HG03520 (cell line): ENCODE measurements around the gene CXCR5.
A peak's percentile ranks its signal among the peaks of the same experiment; 100 is the strongest.

Source experiments
- ATAC-seq: cut with Tn5 transposase; IDR thresholded peaks from one replicate; pipeline ENCODE4 v1.9.1; 2021; ENCODE audit warnings: mild to moderate bottlenecking, moderate library complexity; ENCODE audit not compliant: unreplicated experiment

The CXCR5 gene

DNA sequence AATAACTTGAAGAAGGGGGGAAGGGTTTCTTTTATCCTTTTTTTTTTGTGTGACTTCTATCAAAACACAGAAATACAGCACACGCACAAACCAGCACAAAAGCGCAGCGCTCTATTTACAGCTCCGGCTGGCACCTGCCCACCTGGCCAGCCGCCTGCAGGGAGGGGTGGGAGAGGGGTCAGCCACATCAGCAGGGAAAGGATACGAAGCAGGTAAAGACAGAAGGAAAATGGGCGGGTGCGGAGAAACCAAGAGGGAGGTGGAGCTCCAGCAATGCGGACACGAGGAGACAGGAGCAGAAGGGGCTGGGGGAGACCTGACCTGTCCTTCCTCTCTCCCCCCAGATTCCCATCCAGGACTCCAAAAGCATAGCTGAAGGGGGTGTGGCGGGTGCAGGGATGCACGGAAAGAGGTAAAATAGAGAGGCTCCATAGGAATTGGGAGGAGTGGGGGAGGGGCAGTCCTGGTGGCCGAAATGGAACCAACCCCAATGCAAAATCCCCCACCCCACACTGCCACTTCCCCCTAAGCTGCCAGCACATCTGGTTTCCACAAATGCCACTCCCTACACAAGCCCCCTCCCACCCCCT, 14.1 kb downstream of the CXCR5 start:
- no peak for ATAC-seq

DNA sequence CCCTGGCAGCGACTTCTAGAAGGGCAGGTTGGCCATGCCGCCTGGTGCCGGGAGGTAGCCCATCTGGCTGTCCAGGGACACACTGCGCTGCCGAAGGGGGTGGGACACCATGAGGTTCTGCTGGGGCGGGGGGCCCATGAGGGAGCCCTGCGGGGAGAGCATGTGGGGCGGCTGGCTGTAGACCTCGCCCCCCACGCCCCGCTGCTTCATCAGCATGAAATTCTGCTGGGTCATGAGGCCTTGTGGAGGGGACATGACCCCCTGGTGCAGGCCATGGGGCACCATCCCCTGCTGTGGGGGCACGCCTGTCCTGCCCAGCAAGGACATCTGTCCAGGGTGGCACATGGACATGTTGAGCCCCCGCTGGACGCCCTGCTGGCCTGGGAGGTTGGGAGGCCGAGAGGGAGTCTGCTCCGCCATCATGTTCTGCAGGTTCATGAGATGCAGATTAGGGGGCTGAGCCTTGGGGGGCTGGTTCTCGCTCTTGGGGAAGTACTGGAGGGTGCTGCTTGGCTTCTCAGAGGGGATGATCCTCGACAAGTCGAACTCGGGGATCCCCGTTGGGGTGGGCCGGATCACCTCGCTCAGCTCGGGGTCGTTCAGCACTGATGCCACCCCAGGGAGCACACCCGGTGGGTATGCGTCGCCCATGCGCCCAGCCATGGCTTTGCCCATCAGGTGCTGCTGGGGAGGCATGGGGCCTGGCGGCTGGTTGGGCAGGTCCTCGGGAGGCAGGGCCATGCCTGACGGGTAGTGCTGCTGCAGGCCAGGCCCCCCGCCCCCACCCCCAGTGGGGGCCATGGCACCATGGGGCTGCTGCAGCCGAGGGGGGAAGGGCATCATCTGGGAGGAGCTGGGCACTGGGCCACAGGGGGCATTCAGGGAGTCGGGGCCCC, 15.0 kb downstream of the CXCR5 start:
- ATAC-seq, result no peak

DNA sequence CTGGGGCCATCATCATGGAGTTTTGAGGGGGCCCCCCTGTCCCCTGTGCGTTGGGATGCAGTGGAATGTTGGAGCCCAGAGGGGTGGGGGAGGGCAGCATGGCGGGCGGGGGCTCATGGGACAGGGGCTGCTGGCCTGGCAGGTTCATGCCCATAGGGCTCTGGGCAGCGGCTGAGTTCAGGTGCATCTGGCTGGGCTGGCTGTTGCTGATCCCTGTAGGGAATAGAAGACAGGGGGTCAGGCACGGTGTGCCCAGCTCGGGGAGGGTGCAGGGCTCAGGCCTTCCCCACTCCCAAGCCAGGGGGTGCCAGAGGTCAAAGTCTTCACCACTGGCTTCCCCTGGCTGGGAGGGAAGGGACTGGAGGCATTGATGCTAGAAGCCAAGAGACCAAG, 15.6 kb downstream of the CXCR5 start:
- no peak for ATAC-seq

DNA sequence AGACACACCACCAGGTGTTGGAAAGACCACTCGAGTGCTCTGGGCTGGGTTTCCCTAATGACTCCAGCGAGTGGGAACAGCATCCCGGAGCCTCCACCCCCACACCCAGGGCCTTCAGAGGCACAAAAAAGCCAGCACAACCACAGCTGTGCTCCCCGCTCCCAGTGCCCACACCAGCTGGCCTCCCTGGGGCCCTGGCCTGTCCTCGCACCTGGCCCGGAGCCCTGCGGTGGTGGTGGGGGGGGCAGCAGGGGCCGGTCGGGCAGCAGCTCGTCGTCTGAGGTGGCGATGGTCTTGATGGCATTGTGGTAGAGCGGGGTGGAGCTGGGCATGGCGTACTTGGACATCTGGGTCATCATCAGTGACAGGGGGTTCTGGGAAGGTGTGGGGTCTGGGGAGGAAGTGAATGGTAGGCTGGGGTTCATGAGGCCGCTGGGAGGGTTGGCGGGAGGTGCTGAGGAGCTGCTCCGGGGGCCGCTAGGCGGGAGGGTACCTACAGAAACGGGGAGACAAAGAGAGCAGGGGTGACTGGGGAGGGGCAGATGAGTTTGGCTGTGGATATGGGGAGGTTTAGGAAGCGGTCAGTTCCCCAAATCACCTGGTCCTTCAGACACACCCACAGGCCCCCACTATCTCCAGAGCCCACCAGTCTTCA, 16.1 kb downstream of the CXCR5 start:
- no peak for ATAC-seq

DNA sequence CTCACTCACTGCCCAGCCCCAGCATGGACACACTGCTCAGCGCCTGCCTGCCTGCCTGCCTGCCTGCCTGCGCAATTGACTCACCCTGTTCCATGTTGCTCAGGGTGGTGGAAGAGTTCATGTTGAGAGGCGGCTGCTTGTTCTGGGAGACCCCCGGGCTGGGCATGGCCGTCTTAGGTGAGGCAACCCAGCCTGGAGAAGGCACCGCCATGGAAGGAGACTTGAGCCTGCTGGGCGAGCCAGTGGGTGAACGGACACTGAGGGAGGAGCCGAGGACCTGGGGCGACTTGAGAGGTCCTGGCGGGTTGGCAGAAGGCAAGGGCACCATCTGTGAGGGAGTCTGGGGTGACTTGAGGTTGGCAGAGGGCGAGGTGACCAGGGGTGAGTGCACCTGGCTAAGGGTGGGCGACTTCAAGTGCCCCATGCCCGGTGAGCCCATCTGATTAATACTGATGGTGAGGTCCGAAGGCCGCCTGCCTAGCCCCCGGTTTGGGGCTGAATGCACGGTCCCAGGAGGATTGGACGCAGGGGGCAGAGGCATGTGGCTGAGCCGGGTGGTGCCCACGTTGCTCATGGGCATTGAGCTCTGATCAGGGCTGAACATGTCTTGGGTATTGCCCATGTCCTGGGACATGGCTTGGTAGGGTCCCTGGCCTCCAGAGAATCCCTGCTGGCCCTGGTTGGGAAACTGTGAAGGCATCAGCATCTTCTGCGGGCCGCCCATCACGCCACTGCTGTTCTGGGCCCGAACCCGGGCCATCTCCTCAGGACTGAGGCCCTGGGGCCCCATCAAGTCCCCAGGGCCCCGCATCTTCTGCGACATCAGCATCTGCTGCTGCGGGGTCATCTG, 17.1 kb downstream of the CXCR5 start:
- ATAC-seq, result no peak

DNA sequence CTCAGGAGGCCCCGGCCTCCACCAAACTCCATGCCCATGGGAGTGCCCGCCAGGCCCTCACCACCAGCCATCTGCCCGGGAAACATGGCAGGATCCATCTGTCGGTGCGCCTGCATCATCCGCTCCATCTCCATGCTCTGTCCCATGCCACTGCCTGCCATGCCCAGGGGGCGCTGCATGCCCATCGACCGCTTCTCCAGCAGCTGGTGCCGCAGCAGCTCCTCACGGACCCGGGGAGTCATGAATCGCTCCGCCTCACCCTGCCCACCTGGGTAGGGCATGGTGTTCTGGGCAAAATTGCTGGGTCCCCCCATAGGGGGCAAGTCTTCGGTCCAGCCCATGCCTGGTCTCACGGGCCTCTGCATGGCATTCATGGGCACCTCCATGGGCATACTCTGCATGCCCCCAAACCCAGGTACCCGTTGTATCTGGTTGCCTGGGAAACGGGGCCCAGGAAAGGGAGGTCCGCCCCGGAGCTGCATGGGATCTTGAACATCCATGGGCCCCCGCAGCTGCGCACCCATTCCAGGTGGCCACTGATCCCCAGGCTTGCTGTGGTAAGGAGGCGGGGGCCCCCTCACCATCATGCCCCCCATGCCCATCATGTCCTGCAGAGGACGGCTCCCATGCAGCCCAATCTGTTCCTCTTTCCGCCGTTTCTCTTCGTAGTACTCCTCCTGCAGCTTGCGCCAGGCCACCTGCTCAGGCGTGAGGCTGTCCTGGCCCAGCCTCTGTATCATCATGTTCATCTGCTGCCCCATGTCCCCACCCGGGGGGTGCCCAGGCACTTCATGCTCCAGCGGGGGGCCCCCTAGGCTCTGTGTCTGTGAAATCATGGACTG, 18.0 kb downstream of the CXCR5 start:
- ATAC-seq, result no peak

DNA sequence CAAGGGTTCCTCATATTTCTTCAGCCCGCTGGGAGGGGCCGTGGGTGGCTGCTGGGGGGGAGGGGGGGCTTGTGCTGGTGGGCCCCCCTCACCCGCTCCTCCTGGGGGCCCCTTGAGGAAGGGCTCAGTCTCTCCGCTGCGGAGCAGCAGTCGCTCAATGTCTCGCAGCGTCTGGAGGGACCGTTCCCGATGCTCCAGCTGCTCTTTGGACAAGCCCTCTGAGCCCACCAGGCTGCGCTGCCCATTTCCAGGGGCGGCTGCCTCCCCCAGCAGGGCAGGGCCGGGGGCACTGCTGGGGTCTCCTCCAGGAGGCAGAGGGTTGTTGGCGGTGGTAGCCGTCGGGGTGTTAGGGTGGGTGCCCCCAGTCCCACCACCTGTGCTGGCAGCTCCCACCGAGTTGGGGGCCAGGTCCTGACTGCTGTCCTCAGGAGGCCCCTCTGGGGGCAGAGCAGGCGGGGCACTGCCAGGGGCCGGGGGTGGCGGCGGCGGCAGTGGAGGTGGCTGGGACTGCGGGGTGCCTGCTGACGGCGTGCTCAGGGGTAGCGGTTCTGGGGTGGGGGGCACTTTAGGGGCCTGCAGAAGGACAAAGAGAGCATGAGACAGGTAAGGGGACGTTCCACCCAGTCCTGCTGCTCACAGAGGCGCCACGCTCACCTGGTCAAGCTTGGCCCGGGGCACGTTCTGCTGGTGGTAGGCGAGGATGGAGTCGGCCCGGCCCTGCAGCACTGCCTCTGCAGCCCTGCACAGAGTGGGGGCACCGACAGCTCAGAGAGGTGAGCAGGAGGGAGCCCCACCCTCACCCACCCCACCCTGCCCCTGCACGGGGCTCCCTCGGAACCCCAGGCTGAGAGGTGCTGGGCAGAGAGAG, 18.9 kb downstream of the CXCR5 start:
- no peak for ATAC-seq

DNA sequence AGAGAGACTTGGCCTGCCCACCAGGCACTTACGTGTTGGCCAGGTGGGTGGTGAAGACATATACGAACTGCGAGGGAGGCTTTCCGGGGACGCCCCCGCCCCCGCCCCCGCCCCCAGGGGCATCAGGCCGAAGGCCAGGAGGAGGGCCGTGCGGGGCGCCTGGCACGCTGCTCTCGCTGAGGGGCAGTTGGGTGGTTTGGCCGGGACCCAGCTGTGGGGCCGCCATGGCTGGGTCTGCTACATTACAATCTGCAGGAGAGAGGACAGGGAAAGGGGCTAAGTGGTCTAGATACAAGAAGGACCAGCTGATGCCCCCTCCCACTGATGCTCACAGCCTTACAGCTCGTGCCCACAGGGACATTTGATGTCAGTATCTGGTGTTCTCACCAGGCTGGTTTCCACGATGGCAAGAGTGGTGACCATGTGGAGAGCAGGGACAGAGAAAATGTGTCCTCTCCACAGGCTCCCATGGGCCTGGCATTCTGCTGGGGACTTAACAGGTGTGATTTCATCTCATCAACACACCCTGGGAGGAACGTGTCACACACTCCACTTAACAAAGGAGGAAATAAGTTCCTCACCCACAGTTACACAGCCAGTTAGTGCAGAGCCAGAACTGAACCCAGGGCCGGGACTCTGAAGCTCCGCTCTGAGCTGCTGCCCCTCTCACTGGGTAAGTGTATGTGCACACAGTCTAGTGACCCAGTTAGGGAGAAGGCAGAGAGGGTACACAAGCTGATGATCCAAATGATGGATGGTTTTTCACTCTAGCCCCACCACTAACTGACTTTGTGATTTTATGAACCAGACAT, 19.7 kb downstream of the CXCR5 start:
- ATAC-seq, result no peak

DNA sequence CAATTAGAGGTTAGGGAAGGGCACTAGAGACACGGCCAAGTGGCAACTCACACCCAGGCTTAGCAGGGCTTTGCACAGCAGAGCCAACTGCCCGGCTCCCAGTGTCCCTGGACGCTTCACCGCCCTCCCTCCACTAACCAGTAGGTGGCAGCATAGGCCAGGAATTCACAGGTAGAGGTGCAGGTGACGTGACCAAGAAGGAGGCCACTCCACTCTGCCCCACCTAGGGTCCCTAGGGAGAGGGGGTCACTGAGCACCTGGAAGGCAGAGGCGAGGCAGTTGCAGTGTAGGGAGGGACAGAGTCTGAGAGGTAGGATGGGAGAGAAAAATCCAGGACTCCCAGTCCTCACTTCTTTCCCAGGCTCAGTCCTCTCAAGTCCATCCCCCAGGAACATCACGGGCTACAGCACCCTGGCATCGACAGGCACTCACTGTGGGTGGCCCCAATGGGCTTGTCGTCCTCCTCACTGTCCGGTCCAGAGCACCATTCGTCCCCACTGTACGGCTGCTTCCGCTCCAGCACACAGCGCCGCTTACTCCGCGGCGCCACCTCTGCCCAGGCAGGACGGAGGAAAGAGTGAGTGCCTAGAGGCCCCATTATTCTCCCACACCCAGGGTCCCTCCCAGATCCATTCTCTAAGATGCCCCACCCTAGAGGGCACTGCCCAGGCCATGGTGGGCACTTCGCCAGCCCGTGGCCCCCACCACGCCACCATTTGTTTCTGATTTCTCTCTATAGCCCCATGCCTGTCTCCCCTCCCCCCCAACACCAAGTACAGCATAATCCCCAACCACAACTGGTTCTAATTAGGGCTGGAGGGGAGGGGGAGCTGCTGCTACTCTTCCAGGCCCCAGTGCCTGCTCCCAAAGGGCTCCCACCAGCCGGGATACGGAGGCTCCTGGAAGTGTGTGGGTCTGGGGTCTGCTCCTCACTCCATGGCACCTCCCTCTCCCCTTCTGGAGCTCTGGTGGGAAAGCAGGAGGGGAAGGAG, 23.7 kb downstream of the CXCR5 start:
- ATAC-seq, result peak; percentile 63

DNA sequence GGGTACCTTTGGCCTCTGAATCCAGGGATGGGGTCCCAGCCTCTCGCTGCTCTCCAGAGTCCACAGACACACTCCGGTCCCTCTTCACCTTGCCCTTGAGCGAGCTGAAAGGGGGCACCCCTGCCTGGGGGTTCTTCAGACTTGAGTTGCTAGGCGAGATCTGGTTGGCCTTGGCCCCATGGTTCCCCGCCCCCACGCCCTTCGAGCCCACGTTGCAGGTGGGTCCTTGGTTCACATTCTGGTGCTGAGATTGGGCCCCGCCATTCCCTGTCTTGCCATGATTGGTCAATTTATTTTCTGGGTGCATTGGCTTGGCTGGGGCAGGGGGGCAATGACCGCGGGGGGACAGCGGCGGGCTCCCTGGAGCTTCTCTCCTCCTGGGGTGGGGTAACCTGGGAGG, 24.6 kb downstream of the CXCR5 start:
- ATAC-seq, result no peak

DNA sequence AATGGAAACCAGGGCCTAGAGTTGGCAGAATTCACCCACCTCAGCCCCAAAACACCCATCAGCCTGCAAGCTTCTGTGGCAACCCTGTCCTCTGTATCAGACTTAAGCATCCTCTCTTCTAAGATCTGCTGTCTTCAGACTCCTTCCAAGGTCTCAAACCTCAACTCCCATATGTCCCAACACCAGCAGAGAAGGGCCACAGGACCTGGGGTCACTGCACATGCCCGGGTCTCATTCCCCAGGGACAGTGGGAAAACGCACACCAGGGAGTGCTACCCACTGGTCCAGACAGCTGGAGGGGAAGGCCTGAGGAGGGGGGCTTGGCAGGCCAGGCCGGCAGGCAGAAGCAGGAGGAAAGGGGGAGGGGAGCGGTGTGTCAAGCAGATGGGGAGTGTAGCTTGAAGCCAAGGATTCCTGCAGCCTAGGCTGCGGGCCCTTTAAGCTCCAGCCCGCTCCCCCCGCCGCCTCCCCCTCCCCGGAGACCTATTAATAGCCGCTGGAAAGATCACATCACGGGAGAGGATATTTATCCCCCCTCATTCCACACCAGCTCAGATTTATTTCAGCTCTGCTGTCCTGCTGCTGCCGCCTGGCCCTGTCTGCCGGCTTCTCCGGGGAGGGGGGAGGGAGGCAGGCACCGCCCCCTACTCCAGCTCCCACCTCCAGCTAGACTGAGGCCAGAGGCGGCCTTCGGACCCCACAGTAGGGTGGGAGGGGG, 25.4 kb downstream of the CXCR5 start:
- no peak for ATAC-seq

DNA sequence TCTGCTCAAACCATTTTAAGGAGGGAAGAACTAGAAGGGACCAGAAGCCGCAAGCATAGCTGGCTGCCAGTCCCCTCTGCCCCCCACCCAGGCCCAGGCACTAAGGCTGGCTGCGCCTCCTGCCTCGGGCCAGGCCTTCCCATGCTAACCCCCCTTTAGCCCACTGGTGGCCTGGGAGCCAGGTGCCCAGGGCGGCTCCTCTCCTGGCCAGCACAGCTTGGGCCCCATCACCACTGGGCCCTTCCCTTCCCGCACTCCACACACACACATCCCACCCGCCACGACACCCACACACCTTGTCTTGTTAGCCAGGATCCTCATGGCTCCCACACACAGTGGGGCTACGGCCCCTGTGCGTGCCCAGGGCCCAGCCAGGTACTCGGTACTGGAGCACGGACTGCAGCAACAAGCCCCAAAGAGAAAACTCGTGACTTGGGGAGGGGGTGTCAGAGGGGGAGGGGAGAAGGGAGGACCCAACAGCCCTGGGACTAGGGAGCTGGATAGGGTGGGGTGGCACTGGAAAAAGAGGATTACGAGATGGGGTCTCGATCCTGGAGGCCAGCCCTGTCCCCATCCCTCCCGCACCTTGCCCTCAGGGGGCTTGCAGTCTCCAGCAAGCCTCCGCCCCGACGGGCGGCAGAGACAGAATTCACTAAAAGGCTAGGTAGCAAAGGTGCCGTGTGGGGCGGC, 26.1 kb downstream of the CXCR5 start:
- no peak for ATAC-seq

DNA sequence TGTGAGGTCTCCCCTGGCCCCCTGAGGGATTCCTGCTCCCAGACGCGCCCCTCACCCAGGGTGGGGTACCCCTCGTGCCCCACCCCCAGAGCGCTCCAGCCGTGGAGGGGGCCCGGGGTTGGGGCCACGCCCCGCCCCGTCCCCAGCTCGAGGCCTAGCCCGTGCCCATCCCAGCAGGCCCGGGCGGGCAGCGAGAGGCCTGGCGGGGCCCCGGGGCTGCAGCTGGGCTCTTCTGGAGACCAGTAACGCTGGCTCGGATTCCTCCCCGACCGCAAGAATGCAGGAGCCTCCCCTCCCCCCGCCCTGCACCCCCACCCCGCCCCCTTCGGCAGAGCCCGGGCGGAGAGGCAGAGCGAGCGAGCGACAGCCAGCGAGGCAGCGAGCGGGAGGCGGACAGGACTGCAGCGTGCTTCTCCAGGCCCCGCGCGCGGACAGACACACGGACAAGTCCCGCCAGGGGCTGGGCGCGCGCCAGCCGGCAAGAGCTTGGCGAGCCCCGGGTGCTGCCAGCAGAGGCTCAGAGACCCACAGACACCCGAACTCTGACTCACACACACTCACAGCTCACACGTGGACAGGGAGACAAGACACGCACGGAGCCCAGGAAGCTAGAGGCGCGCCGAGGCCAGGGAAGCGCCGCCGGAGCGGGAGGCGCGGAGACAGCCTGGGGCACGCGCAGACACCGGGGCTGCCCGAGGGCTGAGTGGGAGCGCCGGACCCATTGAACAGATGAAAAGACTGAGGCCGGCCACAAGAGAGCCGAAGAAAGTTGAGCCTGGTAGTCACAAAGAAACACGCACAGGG, 26.8 kb downstream of the CXCR5 start:
- no peak for ATAC-seq

DNA sequence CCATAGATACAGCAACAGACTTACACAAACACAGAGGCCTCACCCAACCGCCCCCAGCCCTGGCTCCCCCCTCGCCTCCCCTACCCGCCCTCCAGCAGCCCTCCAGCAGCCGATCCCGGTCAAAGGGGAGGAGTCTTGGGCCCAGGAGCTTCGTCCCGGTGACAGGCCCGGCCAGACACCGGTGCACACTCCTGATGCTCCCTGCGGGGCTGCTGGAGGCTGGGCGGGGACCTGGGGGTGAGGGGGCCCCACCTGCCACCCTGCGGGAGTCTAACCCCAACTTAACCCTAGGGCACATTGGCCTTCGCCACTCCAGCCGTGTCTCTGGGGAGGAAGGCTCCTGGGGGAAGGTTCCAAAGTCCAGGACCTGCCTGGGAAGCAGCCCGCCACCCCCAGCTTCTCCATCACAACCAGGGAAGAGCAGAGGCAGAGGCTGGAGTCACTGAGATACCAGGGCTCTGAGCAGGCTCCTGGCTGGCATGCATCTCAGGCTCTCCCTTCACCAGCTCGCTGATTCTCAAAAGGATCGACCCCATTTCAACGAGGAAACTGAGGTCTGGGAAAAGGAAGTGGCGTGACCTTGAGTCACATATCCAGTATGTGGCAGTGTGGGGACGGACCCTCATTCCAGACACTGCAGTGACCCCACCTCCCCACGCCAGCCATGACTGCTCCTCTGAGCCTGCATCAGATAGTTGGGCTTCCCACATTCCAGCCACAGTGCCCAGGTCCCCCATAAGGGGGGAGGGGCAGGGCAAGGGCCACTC, 27.6 kb downstream of the CXCR5 start:
- no peak for ATAC-seq
